RWPE1 (cell line): Measurements from ENCODE around the gene TGM3.

Experiments
- CTCF ChIA-PET: fragments of 350-600 bp; sonication (Branson Sonifier 250); formaldehyde crosslinking; extraction: SDS; loops from one replicate; lab custom pipeline; 2021; lab: Yijun Ruan, JAX
- POLR2A ChIA-PET: fragments of 400-600 bp; formaldehyde crosslinking; extraction: SDS; loops from one replicate; lab custom pipeline; 2020; ENCODE audit warnings: antibody characterized with exemption; ENCODE audit not compliant: low non-redundant PET; lab: Yijun Ruan, JAX
- DNase-seq: peaks from one replicate; pipeline ENCODE4 v3.0.0; 2012; ENCODE audit warnings: low spot score
- H3K27ac ChIP-seq: fragments of 450-650 bp; 2 replicates; pipeline ENCODE4 v1.5.1; 2017
- CTCF ChIP-seq: fragments of 450-650 bp; conservative IDR thresholded peaks from 2 replicates; pipeline ENCODE4 v1.5.1; 2017; ENCODE audit warnings: low read depth, mild to moderate bottlenecking

TGM3 gene

GRCh38 chr20:2300420-2300819 is 4.6 kb downstream of the TGM3 start:
- ChIA-PET POLR2A (no interaction called here), CTCF (no interaction called here)
- no peak overlapping the region for H3K27ac ChIP-seq
- no peak for TF ChIP-seq CTCF
- DNase-seq = no peak

GRCh38 chr20:2301164-2301622 is 5.4 kb downstream of the TGM3 start:
- POLR2A ChIA-PET = no interaction called here
- DNase-seq = no peak
- CTCF ChIA-PET = no interaction called here
- TF ChIP-seq CTCF = no peak
- no peak overlapping the region for H3K27ac ChIP-seq

GRCh38 chr20:2302384-2303060 is 6.7 kb downstream of the TGM3 start:
- CTCF ChIA-PET = interaction anchor here (0.6 kb wide), 1 partner anchor 257 kb away, joined by 3 read pairs; no protein-coding TSS in a partner anchor
- no peak overlapping the region for H3K27ac ChIP-seq
- POLR2A ChIA-PET = no interaction called here
- TF ChIP-seq CTCF = no peak
- no peak for DNase-seq

- no peak overlapping the region for H3K27ac ChIP-seq
- TF ChIP-seq CTCF = no peak
- ChIA-PET CTCF (no interaction called here), POLR2A (no interaction called here)
- DNase-seq = no peak
Observed at GRCh38 chr20:2303673-2304072, 7.9 kb downstream of the TGM3 start.

- no peak for TF ChIP-seq CTCF
- CTCF ChIA-PET = no interaction called here
- POLR2A ChIA-PET = no interaction called here
- no peak overlapping the region for H3K27ac ChIP-seq
- no peak for DNase-seq
Observed at GRCh38 chr20:2304180-2304579, 8.4 kb downstream of the TGM3 start.

- no peak overlapping the region for H3K27ac ChIP-seq
- no peak for TF ChIP-seq CTCF
- no peak for DNase-seq
- CTCF ChIA-PET = interaction anchor here (0.6 kb wide), 1 partner anchor 213 kb away, joined by 3 read pairs; no protein-coding TSS in a partner anchor
- POLR2A ChIA-PET = no interaction called here
Observed at GRCh38 chr20:2305029-2305428, 9.2 kb downstream of the TGM3 start.
